Nephron progenitor cell (in vitro differentiated cells): ENCODE results near the gene RHOXF2.

Experiments used
- DNase-seq: peaks from one replicate; pipeline ENCODE4 v3.0.0; 2021
- H3K27ac Mint-ChIP-seq: 2 replicates; pipeline ENCODE4 v1.8.0; 2021; ENCODE audit warnings: mild to moderate bottlenecking, moderate library complexity, mixed read lengths
- H3K27me3 Mint-ChIP-seq: 2 replicates; pipeline ENCODE4 v1.8.0; 2021; ENCODE audit warnings: mild to moderate bottlenecking, low read depth, mixed read lengths; ENCODE audit not compliant: poor library complexity
- H3K36me3 Mint-ChIP-seq: 2 replicates; pipeline ENCODE4 v1.8.0; 2021; ENCODE audit warnings: low read depth, mixed read lengths
- H3K4me1 Mint-ChIP-seq: 2 replicates; pipeline ENCODE4 v1.8.0; 2021; ENCODE audit warnings: mixed read lengths
- H3K4me3 Mint-ChIP-seq: 2 replicates; pipeline ENCODE4 v1.8.0; 2021; ENCODE audit warnings: mild to moderate bottlenecking, moderate library complexity, mixed read lengths
- H3K9me3 Mint-ChIP-seq: 2 replicates; pipeline ENCODE4 v1.8.0; 2021; ENCODE audit warnings: mild to moderate bottlenecking, moderate library complexity, mixed read lengths
- CTCF ChIP-seq: fragments of 200-600 bp; sonication (generic); IDR thresholded peaks from 2 replicates; pipeline ENCODE4 v1.5.0; 2021; ENCODE audit warnings: antibody characterized with exemption

RHOXF2 gene

GRCh38 chrX:120136128-120136527 is 22.3 kb upstream of the RHOXF2 start:
- TF ChIP-seq CTCF, result no peak
- no peaks in the 10 kb centered on the region for H3K27me3 Mint-ChIP-seq
- H3K4me1 Mint-ChIP-seq, result no peaks in the 10 kb centered on the region
- no peak overlapping the region for H3K4me3 Mint-ChIP-seq
- DNase-seq, result no peak
- H3K9me3 Mint-ChIP-seq, result peaks cover 10% of the 10 kb centered on the region
- H3K36me3 Mint-ChIP-seq, result peaks cover 3% of the 10 kb centered on the region
- H3K27ac Mint-ChIP-seq, result peak overlapping the region; percentile 11

- Mint-ChIP-seq H3K36me3 (peaks cover 3% of the 10 kb centered on the region), H3K4me1 (no peaks in the 10 kb centered on the region), H3K9me3 (peaks cover 10% of the 10 kb centered on the region), H3K27ac (peak overlapping the region; percentile 11), H3K27me3 (no peaks in the 10 kb centered on the region), H3K4me3 (no peak overlapping the region)
- TF ChIP-seq CTCF, result no peak
- DNase-seq, result no peak
These were observed 21.6 kb upstream of the RHOXF2 start for GRCh38 chrX:120136840-120137239.

GRCh38 chrX:120137439-120137838 is 21.0 kb upstream of the RHOXF2 start:
- Mint-ChIP-seq H3K4me3 (no peak overlapping the region), H3K27me3 (no peaks in the 10 kb centered on the region), H3K27ac (no peak overlapping the region), H3K4me1 (no peaks in the 10 kb centered on the region), H3K36me3 (peaks cover 3% of the 10 kb centered on the region), H3K9me3 (peaks cover 10% of the 10 kb centered on the region)
- no peak for TF ChIP-seq CTCF
- DNase-seq, result no peak

- Mint-ChIP-seq H3K36me3 (peaks cover 3% of the 10 kb centered on the region), H3K9me3 (peaks cover 32% of the 10 kb centered on the region), H3K27ac (no peak overlapping the region), H3K4me1 (peaks cover 10% of the 10 kb centered on the region), H3K27me3 (no peaks in the 10 kb centered on the region), H3K4me3 (no peak overlapping the region)
- DNase-seq, result no peak
- TF ChIP-seq CTCF, result no peak
These were observed 18.0 kb upstream of the RHOXF2 start for GRCh38 chrX:120140293-120140981.

GRCh38 chrX:120144178-120144844 is 14.1 kb upstream of the RHOXF2 start:
- Mint-ChIP-seq H3K36me3 (peaks cover 30% of the 10 kb centered on the region), H3K27me3 (no peaks in the 10 kb centered on the region), H3K4me1 (peaks cover 10% of the 10 kb centered on the region), H3K9me3 (peaks cover 66% of the 10 kb centered on the region), H3K27ac (peak overlapping the region; percentile 34), H3K4me3 (peak overlapping the region; percentile 52)
- no peak for TF ChIP-seq CTCF
- DNase-seq, result peak; percentile 5
